Upper lobe of left lung (tissue), 4 donors: ENCODE measurements around the gene ARHGAP15.

Source experiments
- POLR2AphosphoS5 ChIP-seq, 2 donors: sonication (generic); formaldehyde crosslinking; IDR thresholded peaks; one replicate each; pipeline ENCODE4 v1.5.1; 2017; ENCODE audit warnings: antibody characterized with exemption in 2 of 2
- TF ChIP-seq, protein P1 (sequence below), 6 experiments: fragments of 450-650 bp in 4 of 6; fragments of 200-600 bp in 2 of 6; sonication (generic) in 2 of 6; IDR thresholded peaks; one replicate each; pipeline ENCODE4 v1.5.1; 2016 to 2019; ENCODE audit warnings: antibody characterized with exemption in 6 of 6

GRCh38 chr2:143422681-143423080 lies 293.5 kb downstream of the ARHGAP15 start:
- TF ChIP-seq, protein P1, sequence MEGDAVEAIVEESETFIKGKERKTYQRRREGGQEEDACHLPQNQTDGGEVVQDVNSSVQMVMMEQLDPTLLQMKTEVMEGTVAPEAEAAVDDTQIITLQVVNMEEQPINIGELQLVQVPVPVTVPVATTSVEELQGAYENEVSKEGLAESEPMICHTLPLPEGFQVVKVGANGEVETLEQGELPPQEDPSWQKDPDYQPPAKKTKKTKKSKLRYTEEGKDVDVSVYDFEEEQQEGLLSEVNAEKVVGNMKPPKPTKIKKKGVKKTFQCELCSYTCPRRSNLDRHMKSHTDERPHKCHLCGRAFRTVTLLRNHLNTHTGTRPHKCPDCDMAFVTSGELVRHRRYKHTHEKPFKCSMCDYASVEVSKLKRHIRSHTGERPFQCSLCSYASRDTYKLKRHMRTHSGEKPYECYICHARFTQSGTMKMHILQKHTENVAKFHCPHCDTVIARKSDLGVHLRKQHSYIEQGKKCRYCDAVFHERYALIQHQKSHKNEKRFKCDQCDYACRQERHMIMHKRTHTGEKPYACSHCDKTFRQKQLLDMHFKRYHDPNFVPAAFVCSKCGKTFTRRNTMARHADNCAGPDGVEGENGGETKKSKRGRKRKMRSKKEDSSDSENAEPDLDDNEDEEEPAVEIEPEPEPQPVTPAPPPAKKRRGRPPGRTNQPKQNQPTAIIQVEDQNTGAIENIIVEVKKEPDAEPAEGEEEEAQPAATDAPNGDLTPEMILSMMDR (IDR thresholded peaks at IDR 0.05), result no peak
- no peak for TF ChIP-seq POLR2AphosphoS5 (IDR thresholded peaks at IDR 0.05)
